Dedifferentiated amniotic fluid mesenchymal stem cell (primary cell): ENCODE data around the gene SLC1A3.
"Not testable (repeated sequence)": the region's sequence is repeated elsewhere in the genome, so short reads cannot be mapped to it uniquely, and the experiment has no call there.

ENCODE experiments used
- DNase-seq: peaks from one replicate; pipeline ENCODE4 v3.0.0-alpha.2; 2016; ENCODE audit errors: extremely low spot score

The SLC1A3 gene

DNA sequence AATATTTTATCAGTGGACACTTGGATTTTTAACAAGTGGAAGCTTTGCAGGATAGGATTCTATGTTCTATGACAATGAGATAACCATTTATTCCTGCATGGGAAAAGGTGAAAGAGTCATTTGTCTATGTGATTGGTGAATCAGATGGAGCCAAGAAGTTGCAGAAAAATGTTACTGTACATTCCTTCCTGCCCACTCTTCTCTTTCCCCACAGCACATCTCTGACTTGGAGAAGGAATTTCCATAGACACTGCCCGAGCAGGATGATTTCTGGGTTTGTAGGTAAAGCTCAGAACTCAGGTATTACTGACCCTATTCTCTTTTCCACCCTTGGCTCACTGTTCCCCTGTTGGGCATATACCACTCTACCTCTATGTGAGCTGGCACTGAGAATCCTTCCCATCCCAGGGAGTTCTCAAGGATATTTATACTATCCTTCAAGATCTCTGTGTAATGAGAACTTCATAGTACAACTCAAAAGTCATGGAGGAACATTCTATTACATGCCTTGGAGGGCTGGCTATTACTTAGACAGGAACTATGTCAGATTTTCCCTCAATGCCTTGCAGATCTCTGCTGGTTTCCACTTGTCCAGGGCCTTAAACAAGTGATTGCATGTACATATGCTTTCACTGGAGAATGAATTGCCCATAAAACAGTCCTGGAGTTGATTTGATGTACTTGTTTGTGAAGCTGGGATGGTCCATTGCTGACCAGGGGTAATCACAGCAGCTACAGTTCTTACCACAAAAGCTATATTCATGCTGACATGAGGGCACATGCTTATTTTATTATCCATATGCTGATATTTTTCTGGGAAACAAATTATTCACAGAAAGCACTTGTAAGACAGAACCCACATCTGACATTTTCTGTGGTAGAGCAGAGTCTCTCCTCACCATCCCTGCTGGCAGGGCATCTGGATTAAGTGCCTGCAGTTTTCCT lies 24.1 kb downstream of the SLC1A3 start:
- DNase-seq: no peak

DNA sequence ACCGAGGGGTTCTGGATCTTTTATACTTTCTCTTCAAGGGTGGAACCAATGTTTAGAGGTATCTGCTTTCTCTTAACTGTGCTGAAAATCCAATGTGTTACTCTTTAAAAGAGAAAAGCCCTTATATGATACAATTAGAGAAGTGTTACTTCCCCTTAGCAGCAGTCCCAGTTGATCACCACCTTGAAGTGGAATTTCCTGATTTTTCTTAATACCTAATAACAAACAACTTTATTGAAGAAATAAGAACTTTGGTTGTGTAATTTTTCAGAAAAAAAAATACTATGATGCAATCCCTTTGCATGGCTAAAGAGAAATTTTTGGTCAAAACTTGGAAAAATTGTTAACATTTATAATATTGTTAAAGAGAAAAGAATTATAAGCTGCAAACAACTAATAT lies 24.7 kb downstream of the SLC1A3 start:
- no peak for DNase-seq

- no peak for DNase-seq
Observed at GRCh38 chr5:36631620-36632362, 25.4 kb downstream of the SLC1A3 start.

- no peak for DNase-seq
Observed at GRCh38 chr5:36632363-36632664, 25.9 kb downstream of the SLC1A3 start.

DNA sequence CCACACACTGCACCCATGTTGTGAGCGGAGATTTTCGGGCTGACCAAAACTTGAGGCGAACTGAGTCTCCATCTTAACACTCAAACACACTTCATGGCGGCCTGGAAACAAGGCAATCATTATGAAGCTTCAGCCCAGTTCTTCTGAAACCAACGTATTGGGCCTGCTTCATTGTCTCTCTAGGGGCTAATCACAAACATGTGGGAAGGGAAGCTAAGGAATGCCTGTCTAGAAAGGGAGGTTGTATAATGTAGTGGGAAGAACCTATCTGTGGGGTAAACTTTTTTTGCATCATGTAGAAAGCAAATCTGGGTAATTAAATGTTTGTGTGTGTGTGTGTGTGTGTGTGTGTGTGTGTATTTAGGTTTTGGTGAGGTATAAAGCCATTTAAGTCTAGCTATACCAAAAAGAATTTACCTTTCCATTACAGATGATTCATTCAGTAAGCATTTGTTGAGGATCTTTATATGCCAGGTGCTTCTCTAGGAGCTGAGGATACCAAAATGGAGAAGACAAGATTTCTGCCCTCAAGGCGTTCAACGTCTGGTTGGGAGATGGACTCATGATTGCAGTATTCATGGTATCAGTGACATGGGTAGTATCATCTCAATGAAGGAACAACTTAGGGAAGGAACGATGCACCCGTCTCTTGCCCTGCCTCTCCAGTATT lies 29.4 kb downstream of the SLC1A3 start:
- no peak for DNase-seq

GRCh38 chr5:36637101-36637500 lies 30.7 kb downstream of the SLC1A3 start:
- DNase-seq: no peak

DNA sequence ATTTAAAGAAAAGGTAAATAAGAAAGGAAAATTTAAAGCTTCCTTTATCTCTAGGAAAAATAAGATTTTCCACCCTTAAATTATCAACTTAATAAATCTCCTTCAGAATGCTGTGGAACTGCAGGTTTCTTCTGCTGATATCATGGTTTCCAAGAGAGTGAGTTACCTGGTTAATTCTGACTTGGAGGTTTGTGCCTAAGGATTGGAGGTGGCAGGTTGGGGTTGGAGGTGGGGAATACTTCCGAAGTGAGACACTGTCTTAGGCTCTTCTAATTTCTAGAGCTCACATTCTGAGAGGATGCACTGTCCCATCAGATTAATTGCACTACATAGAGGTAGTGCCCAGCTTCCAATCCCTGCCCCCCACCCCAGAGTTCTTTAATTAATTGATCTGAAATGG lies 31.1 kb downstream of the SLC1A3 start:
- no peak for DNase-seq

DNA sequence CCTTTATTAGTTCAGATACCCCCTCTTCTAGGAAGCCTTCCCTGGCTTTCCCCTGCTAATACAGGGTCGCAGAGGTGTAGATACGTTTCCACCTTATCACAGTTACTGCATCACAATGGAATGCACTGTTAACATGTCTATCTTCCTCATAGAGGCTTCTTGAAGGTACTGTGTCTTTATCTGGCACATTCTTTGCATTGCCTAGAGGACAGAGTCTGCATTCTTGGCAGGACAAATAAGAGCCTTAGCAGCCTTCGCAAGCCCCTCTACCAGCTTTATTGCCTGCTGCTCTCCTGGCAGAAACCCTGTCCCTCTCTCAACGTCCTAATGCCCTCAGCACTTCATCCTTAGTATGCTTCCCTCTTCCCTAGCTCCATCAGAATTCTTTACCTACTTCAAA lies 31.6 kb downstream of the SLC1A3 start:
- no peak for DNase-seq

GRCh38 chr5:36640949-36641348 lies 34.5 kb downstream of the SLC1A3 start:
- DNase-seq: peak; percentile 51

DNA sequence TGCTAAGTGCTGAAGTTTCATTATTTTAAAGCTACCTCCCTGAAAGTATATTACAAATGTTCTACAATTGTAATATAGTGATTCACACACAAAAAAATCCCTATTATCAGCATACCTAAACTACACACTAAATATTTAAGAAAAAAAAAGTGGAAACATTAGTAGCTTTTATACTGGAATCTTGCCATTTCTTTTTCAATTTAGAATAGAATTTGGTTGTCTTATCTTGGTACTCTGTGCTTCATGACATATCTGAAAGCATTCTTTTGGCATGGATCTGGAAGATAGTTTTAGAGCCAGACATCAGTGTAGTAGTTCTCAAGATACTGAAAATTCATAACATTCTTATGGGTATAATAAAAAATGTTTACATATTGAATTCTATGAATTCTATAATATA lies 35.0 kb downstream of the SLC1A3 start:
- DNase-seq: no peak

- DNase-seq: no peak
Observed at GRCh38 chr5:36642089-36642488, 35.7 kb downstream of the SLC1A3 start.

DNA sequence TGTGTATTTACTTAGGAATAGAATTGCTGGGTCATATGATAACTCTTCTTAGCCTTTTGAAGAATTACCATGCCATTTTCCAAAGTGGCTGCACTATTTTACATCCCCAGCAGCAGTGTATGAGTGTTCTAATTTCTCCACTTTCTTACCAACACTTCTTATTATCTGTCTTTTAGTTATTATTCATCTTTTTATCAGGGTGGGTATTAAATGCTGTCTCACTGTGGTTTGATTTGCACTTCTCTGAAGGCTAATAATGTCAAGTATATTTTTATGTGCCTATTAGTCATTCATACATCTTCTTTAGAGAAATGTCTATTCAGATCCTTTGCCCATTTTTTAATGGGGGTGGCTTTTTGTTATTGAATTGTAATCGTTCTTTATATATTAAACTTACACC lies 36.8 kb downstream of the SLC1A3 start:
- no peak for DNase-seq

DNA sequence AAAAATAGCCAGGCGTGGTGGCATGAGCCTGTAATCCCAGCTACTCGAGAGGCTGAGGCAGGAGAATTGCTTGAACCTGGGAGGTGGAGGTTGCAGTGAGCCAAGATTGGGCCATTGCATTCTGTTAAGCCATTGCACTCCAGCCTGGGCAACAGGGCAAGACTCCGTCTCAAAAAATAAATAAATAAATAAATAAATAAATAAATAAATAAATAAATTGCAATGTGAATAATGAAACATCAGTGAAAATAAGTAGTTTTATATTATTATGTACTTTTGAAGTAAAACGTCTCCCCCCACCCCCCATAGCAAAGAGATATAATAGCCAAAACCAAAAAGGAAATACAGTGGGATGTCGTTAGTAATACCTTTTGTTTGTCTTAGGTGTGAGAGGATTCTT lies 37.4 kb downstream of the SLC1A3 start:
- DNase-seq: not testable (repeated sequence)

DNA sequence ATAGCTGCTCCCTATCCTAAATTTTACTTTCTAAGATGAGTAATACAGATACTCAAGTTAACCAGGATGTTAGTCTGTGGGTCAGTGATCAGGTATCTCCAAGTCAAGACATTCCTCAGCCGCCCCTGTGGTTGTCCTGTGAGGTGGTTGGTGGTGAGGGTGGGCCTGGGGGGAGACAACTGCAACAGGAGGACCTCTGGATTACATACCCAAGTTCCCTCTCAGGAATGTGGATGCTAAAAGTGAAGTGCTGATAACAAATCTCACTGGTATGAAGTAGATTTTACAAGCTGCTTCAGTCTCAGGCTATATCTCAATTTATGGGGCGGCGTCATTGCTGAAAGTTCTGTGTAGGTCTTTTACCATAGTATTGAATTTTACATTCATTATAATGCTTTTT lies 38.3 kb downstream of the SLC1A3 start:
- no peak for DNase-seq

DNA sequence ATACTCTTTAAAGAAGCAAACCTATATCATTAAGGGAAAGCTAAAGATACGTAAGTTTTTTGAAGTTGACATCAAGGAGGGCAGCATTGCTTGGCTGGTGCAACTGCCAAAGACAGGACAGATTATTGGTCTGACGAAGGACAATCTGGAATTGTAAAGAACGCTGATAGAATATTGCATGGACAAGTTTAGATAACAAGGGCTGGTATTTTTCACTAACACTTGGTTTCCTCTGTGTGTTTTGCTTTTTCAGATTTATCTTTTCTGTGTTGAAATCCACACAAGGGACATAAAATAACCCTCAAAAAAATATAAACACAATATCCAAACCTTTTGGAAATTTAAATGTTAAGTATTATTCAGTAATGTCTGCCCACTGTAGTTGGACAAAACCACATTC lies 39.7 kb downstream of the SLC1A3 start:
- no peak for DNase-seq

DNA sequence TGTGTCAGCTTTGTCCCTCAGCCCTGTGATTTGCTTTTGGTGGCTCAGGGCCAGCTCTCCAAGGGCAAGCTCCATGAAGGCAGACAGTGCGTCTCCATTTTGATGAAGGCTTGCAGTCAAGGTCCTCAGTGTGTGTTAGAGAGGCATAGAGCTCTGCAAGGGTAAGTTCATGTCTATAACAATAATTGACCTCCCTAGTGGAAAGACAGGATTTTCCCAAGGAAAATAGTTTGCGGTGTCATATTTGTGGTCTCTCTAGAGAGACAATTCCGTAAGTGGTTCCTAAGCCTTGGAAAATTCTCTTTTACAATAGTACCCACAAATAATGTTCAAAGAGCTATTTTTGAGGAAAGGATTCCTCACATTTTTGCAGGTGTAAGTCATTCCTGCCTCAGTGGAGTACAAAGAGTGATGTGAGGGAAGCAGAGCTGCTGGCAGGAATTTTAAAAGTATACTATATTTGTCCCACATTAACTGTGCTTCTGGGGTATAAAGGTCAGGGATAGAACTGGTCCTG lies 40.2 kb downstream of the SLC1A3 start:
- DNase-seq: no peak

DNA sequence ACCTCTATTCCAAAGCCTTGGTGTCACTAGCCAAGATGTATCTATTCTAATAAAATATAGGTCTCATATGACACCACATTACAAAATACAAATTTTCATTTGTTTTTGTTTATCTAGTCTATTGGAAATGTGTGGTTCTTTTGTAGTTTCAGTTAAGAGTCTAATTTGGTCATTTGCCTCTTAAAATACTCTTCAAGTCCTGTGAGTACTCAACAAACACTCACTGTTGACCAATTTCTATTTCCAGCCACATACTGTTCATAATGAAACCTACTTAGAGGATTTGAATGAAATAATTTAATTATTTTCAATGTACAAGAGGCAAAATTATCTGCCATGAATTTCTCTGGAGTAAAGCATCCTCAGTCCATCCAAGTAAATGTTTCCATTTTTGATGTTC lies 40.6 kb downstream of the SLC1A3 start:
- no peak for DNase-seq

DNA sequence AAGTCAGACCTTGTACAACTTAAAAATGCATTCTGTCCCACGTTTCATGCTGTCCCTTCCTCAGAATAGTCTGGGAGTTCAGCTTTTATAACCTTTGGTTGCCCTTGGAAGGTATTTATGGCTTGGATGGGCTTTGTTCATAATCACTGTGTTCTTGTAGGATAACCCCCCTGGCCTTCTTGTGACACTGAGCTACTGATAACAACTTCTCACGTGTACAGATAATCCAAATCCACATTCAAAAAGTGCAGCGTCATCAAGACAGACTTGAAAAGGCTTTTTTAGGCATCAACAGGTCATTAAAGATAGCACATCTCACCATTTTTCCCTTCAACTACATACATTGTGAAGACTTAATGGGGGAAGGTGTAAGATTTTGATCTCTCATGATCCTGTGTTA lies 42.0 kb downstream of the SLC1A3 start:
- DNase-seq: no peak

GRCh38 chr5:36651761-36652685 lies 45.6 kb downstream of the SLC1A3 start:
- DNase-seq: no peak

DNA sequence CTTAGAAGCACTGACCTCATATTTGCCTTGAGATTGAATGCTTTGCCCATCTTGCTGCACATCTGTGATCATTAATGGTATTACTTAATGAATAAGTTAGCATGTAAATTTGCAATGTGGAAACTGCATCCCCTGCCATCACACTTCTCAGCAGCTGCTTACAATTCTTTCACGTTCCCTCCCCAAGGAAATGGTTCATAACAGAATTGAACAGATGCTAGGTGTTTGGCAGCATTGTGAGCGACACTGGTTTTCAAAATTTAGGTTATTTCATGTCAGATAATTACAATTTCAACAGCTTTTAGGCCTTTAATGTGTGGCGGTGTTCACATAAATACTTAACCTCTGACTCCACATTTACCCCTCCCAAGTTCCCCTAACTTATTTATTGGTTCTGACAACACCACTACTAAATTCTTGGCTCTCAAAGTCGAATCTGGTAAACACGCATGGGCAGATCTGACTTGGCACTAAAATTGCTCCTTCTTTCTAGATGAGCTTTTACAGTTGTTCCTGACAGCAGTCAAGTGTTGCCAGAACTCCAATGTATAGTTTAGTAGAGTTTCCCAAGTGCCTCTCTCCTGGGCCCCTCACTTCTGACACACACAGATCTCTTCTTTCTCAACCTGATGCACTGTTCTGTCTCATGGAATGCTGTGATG lies 46.8 kb downstream of the SLC1A3 start:
- no peak for DNase-seq

DNA sequence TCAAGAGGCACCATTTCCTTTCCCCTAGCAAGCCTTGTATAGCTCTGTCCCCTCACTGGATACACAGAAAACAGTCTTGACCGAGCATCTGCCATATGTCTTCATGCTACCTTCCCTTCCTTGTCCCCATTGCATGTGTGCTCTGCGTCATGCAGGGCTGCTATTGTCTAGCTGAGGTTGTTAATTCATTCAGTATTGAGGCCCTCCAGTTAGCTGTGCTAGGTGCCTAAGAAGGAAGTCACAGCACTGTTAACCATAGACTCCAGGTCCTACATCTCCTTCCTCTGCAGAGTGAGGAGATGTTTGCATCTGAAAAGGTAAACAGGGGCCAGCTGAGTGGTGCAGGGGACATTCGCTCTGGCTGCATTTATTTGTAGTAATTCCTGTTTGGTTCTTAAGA lies 48.2 kb downstream of the SLC1A3 start:
- DNase-seq: no peak
